Hepatocyte (in vitro differentiated cells): Measurements from ENCODE around the gene TUBG1.

Experiments
- EZH2 ChIP-seq: fragments of 200-600 bp; sonication (generic); IDR thresholded peaks from 2 replicates; pipeline ENCODE4 v1.6.1; 2016; ENCODE audit warnings: antibody characterized with exemption, mild to moderate bottlenecking, borderline replicate concordance
- TF ChIP-seq, protein P1 (sequence below): fragments of 200-600 bp; sonication (generic); IDR thresholded peaks from 2 replicates; pipeline ENCODE4 v1.5.1; 2016; ENCODE audit warnings: antibody characterized with exemption, mild to moderate bottlenecking; ENCODE audit not compliant: poor library complexity

DNA sequence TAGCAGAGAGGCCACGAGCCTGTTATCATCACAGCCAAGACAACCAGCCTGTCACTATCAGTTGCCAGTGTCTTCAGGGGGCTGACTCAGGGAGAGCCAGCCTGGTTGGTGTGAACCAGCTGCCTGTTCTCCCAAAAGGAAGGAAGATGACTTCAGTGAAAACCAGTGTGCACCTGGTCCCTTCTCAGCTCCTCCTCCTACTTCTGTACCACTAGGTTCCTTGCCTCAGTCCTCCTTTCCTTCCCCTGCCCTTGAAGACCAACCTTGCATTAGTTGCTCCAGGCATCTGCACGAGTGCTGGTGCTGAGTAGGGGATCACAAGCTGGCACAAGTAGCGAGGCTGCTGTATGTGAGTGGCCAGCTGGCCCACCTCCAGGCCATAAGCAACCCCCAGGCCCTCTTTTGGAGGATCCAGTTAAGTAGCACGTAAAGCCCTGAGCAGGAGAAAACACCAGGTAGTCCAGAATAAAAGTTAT, 8.5 kb downstream of the TUBG1 start:
- TF ChIP-seq, protein P1, sequence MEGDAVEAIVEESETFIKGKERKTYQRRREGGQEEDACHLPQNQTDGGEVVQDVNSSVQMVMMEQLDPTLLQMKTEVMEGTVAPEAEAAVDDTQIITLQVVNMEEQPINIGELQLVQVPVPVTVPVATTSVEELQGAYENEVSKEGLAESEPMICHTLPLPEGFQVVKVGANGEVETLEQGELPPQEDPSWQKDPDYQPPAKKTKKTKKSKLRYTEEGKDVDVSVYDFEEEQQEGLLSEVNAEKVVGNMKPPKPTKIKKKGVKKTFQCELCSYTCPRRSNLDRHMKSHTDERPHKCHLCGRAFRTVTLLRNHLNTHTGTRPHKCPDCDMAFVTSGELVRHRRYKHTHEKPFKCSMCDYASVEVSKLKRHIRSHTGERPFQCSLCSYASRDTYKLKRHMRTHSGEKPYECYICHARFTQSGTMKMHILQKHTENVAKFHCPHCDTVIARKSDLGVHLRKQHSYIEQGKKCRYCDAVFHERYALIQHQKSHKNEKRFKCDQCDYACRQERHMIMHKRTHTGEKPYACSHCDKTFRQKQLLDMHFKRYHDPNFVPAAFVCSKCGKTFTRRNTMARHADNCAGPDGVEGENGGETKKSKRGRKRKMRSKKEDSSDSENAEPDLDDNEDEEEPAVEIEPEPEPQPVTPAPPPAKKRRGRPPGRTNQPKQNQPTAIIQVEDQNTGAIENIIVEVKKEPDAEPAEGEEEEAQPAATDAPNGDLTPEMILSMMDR = no peak
- TF ChIP-seq EZH2 = no peak
